ENCODE measurements around the gene TOX2. TPM values are rescaled to one million over a fixed set of nuclear protein-coding genes. Genes with fewer than 3 reads are reported as not detected.

TOX2 gene
- polyA plus RNA-seq, 6 donors from 2014 or later: 0.17 to 0.26 (median 0.26) TPM; not detected in 3

GRCh38 chr20:44083220-44083933 lies 168.7 kb downstream of the TOX2 start:
- Mint-ChIP-seq H3K4me1 (no peaks in the 10 kb centered on the region), H3K9me3 (peaks cover 0 to 2% (median 0%) of the 10 kb centered on the region in 7 donors), H3K27me3 (peaks cover 4 to 11% (median 8%) of the 10 kb centered on the region in 3 donors), H3K36me3 (no peaks in the 10 kb centered on the region), H3K27ac (no peak overlapping the region), H3K4me3 (no peak overlapping the region)
- no peak for DNase-seq
- ATAC-seq (ENCODE audit: low read depth in 2 of 2): no peak

- Mint-ChIP-seq H3K4me3 (no peak overlapping the region), H3K9me3 (peaks cover 0 to 2% (median 0%) of the 10 kb centered on the region in 7 donors), H3K27me3 (peaks cover 4 to 11% (median 8%) of the 10 kb centered on the region in 3 donors), H3K4me1 (no peaks in the 10 kb centered on the region), H3K27ac (no peak overlapping the region), H3K36me3 (no peaks in the 10 kb centered on the region)
- ATAC-seq (ENCODE audit: low read depth in 2 of 2) (no peak), DNase-seq (no peak)
Observed at GRCh38 chr20:44084439-44084838, 169.8 kb downstream of the TOX2 start.

GRCh38 chr20:44084891-44085290 lies 170.2 kb downstream of the TOX2 start:
- Mint-ChIP-seq H3K36me3 (no peaks in the 10 kb centered on the region), H3K4me1 (peaks cover 0 to 2% (median 0%) of the 10 kb centered on the region in 3 donors), H3K27me3 (peaks cover 4 to 11% (median 8%) of the 10 kb centered on the region in 3 donors), H3K27ac (no peak overlapping the region), H3K4me3 (no peak overlapping the region), H3K9me3 (peaks cover 0 to 2% (median 0%) of the 10 kb centered on the region in 7 donors)
- no peak for DNase-seq
- ATAC-seq (ENCODE audit: low read depth in 2 of 2): no peak

GRCh38 chr20:44085616-44086434 lies 171.2 kb downstream of the TOX2 start:
- no peak overlapping the region for H3K27ac Mint-ChIP-seq
- peaks cover 0 to 3% (median 0%) of the 10 kb centered on the region in 3 donors for H3K4me1 Mint-ChIP-seq
- H3K27me3 Mint-ChIP-seq: peaks cover 4 to 11% (median 8%) of the 10 kb centered on the region in 3 donors
- H3K36me3 Mint-ChIP-seq: no peaks in the 10 kb centered on the region
- ATAC-seq (ENCODE audit: low read depth in 2 of 2) (no peak), DNase-seq (no peak)
- H3K4me3 Mint-ChIP-seq: no peak overlapping the region
- peaks cover 0 to 2% (median 0%) of the 10 kb centered on the region in 7 donors for H3K9me3 Mint-ChIP-seq

- Mint-ChIP-seq H3K27ac (no peak overlapping the region), H3K9me3 (peaks cover 0 to 2% (median 0%) of the 10 kb centered on the region in 7 donors), H3K4me1 (peaks cover 0 to 3% (median 0%) of the 10 kb centered on the region in 3 donors), H3K4me3 (no peak overlapping the region), H3K36me3 (no peaks in the 10 kb centered on the region), H3K27me3 (peaks cover 4 to 14% (median 8%) of the 10 kb centered on the region in 3 donors)
- DNase-seq (no peak), ATAC-seq (ENCODE audit: low read depth in 2 of 2) (no peak)
Observed at GRCh38 chr20:44087051-44087856, 172.6 kb downstream of the TOX2 start.

GRCh38 chr20:44087857-44088120 lies 173.1 kb downstream of the TOX2 start:
- Mint-ChIP-seq H3K36me3 (no peaks in the 10 kb centered on the region), H3K27me3 (peaks cover 6 to 19% (median 11%) of the 10 kb centered on the region in 3 donors), H3K4me3 (no peak overlapping the region), H3K9me3 (peaks cover 0 to 2% (median 0%) of the 10 kb centered on the region in 7 donors), H3K27ac (no peak overlapping the region), H3K4me1 (peaks cover 0 to 3% (median 0%) of the 10 kb centered on the region in 3 donors)
- ATAC-seq (ENCODE audit: low read depth in 2 of 2): no peak
- no peak for DNase-seq

- Mint-ChIP-seq H3K27me3 (peaks cover 17 to 28% (median 25%) of the 10 kb centered on the region in 3 donors), H3K4me1 (peaks cover 0 to 3% (median 0%) of the 10 kb centered on the region in 3 donors), H3K27ac (no peak overlapping the region), H3K36me3 (no peaks in the 10 kb centered on the region), H3K9me3 (no peaks in the 10 kb centered on the region), H3K4me3 (no peak overlapping the region)
- DNase-seq (no peak), ATAC-seq (ENCODE audit: low read depth in 2 of 2) (no peak)
Observed at GRCh38 chr20:44089987-44090674, 175.5 kb downstream of the TOX2 start.

GRCh38 chr20:44091026-44091425 lies 176.4 kb downstream of the TOX2 start:
- no peak overlapping the region for H3K4me3 Mint-ChIP-seq

GRCh38 chr20:44092551-44093248 lies 178.0 kb downstream of the TOX2 start:
- Mint-ChIP-seq H3K27me3 (peaks cover 17 to 31% (median 29%) of the 10 kb centered on the region in 3 donors), H3K27ac (peak overlapping the region in 1 of 6 donors; percentile 69), H3K9me3 (no peaks in the 10 kb centered on the region), H3K36me3 (no peaks in the 10 kb centered on the region), H3K4me3 (no peak overlapping the region), H3K4me1 (peaks cover 0 to 3% (median 0%) of the 10 kb centered on the region in 3 donors)
- DNase-seq (no peak), ATAC-seq (ENCODE audit: low read depth in 2 of 2) (no peak)

More at GRCh38 chr20:44091026-44091425, 176.4 kb downstream of the TOX2 start:
- H3K36me3 Mint-ChIP-seq: no peaks in the 10 kb centered on the region
- peaks cover 17 to 33% (median 30%) of the 10 kb centered on the region in 3 donors for H3K27me3 Mint-ChIP-seq
- ATAC-seq (ENCODE audit: low read depth in 2 of 2) (no peak), DNase-seq (no peak)
- no peak overlapping the region for H3K27ac Mint-ChIP-seq
- H3K9me3 Mint-ChIP-seq: no peaks in the 10 kb centered on the region
- H3K4me1 Mint-ChIP-seq: peaks cover 0 to 3% (median 0%) of the 10 kb centered on the region in 3 donors

GRCh38 chr20:44093249-44093582 lies 178.6 kb downstream of the TOX2 start:
- Mint-ChIP-seq H3K27me3 (peaks cover 21 to 37% (median 34%) of the 10 kb centered on the region in 3 donors), H3K9me3 (no peaks in the 10 kb centered on the region), H3K27ac (no peak overlapping the region), H3K36me3 (no peaks in the 10 kb centered on the region), H3K4me3 (no peak overlapping the region), H3K4me1 (peaks cover 0 to 3% (median 0%) of the 10 kb centered on the region in 3 donors)
- no peak for ATAC-seq (ENCODE audit: low read depth in 2 of 2)
- DNase-seq: no peak

GRCh38 chr20:44095831-44096230 lies 181.2 kb downstream of the TOX2 start:
- H3K36me3 Mint-ChIP-seq: no peaks in the 10 kb centered on the region
- H3K27me3 Mint-ChIP-seq: peaks cover 36 to 58% (median 57%) of the 10 kb centered on the region in 3 donors
- no peak for ATAC-seq (ENCODE audit: low read depth in 2 of 2)
- peaks cover 0 to 7% (median 0%) of the 10 kb centered on the region in 7 donors for H3K9me3 Mint-ChIP-seq
- no peak overlapping the region for H3K4me3 Mint-ChIP-seq
- no peak overlapping the region for H3K27ac Mint-ChIP-seq
- no peak for DNase-seq
- no peaks in the 10 kb centered on the region for H3K4me1 Mint-ChIP-seq

- H3K36me3 Mint-ChIP-seq: no peaks in the 10 kb centered on the region
- no peak overlapping the region for H3K4me3 Mint-ChIP-seq
- peak overlapping the region in 1 of 6 donors; percentile 86 for H3K27ac Mint-ChIP-seq
- DNase-seq (no peak), ATAC-seq (ENCODE audit: low read depth in 2 of 2) (no peak)
- no peaks in the 10 kb centered on the region for H3K4me1 Mint-ChIP-seq
- peaks cover 46 to 73% (median 53%) of the 10 kb centered on the region in 3 donors for H3K27me3 Mint-ChIP-seq
- H3K9me3 Mint-ChIP-seq: peaks cover 0 to 17% (median 9%) of the 10 kb centered on the region in 7 donors
Observed at GRCh38 chr20:44097521-44098255, 183.0 kb downstream of the TOX2 start.

Data from naive B cell (primary cell).